BJ (cell line): ENCODE measurements around the gene WIPF2. TPM values are rescaled to one million over a fixed set of nuclear protein-coding genes. Genes with fewer than 3 reads are reported as not detected.

Experiments
- CTCF ChIA-PET: fragments of 350-600 bp; formaldehyde crosslinking; extraction: SDS; loops from one replicate; lab custom pipeline; 2021; ENCODE audit warnings: antibody characterized with exemption, inconsistent platforms; lab: Yijun Ruan, JAX
- POLR2A ChIA-PET: fragments of 300-600 bp; sonication (Branson Sonifier 250); formaldehyde crosslinking; extraction: SDS; loops from one replicate; lab custom pipeline; 2021; ENCODE audit warnings: antibody characterized with exemption; lab: Charles Lee
- DNase-seq: peaks from one replicate; pipeline ENCODE4 v3.0.0-alpha.2; 2011; ENCODE audit warnings: low read depth
- H3K27me3 ChIP-seq: 2 replicates; pipeline ENCODE4 v1.6.0; 2011; ENCODE audit warnings: low read length; ENCODE audit not compliant: control insufficient read depth, insufficient read depth
- H3K36me3 ChIP-seq: 2 replicates; pipeline ENCODE4 v1.5.1; 2011; ENCODE audit warnings: low read length; ENCODE audit not compliant: control insufficient read depth, insufficient read depth
- H3K4me3 ChIP-seq: 2 replicates; pipeline ENCODE4 v1.5.1; 2011; ENCODE audit warnings: low read depth, mild to moderate bottlenecking, control low read depth, low read length
- polyA plus RNA-seq: library from polyadenylated mRNA; depleted of rRNA; stranded (reverse); fragments of >200 nt; gene quantifications from 2 replicates; pipeline ENCODE4 v1.2.3, GENCODE V29; 2011
- TF ChIP-seq, protein P1 (sequence below): IDR thresholded peaks from 2 replicates; pipeline ENCODE4 v1.5.1; 2011; ENCODE audit warnings: low read depth, mild to moderate bottlenecking, control low read depth, inconsistent platforms, low read length, moderate library complexity; ENCODE audit not compliant: insufficient read depth

The WIPF2 gene
- polyA plus RNA-seq, 1 experiment, result 8.1 TPM

DNA sequence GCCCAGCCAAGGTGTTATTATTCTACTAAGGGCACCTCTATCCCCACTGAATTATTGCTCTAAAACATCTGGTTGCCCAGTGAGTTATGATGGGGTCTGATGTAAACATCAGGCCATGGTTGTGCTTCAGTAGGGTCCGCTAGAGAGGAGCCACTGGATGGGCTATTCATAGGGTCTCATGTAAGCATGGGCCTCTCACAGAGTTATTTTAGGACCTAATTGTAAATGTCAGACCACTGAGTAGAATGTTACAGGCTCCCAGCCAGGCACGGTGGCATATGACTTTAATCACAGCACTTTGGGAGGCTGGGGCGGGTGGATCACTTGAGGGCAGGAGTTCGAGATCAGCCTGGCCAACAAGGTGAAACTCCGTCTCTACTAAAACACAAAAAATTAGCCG, 36.5 kb upstream of the WIPF2 start:
- no peak for DNase-seq
- Histone ChIP-seq H3K27me3 (no peaks in the 10 kb centered on the region), H3K36me3 (peaks cover 2% of the 10 kb centered on the region; the same call in 1 of the 2 replicates), H3K4me3 (no peak overlapping the region)
- TF ChIP-seq, protein P1, sequence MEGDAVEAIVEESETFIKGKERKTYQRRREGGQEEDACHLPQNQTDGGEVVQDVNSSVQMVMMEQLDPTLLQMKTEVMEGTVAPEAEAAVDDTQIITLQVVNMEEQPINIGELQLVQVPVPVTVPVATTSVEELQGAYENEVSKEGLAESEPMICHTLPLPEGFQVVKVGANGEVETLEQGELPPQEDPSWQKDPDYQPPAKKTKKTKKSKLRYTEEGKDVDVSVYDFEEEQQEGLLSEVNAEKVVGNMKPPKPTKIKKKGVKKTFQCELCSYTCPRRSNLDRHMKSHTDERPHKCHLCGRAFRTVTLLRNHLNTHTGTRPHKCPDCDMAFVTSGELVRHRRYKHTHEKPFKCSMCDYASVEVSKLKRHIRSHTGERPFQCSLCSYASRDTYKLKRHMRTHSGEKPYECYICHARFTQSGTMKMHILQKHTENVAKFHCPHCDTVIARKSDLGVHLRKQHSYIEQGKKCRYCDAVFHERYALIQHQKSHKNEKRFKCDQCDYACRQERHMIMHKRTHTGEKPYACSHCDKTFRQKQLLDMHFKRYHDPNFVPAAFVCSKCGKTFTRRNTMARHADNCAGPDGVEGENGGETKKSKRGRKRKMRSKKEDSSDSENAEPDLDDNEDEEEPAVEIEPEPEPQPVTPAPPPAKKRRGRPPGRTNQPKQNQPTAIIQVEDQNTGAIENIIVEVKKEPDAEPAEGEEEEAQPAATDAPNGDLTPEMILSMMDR, result no peak
- POLR2A ChIA-PET, result no interaction called here
- CTCF ChIA-PET, result interaction anchor here (1.4 to 5.8 kb wide), 3 partner anchors 9 to 108 kb away, joined by 3 to 32 read pairs (median 3); no protein-coding TSS in a partner anchor

DNA sequence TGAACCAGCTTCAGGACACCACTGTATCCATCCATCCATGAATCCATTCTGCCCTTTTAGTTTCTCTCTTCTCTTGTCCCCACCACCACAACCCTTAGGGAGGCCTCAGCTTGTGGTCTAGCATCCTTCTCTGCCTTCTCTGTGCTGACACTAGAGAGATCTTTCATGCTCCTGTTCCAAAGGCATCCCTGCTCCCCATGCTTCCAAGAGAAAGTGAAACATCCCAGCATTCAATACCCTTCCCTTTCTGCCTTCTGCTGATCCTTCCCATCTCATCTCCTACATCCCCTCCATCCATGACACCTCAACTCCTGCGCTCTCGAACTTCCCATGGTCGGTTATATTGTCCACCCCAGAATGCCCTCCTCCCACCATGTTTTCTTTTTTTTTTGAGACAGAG, 31.9 kb upstream of the WIPF2 start:
- H3K36me3 ChIP-seq, result peaks cover 1% of the 10 kb centered on the region; the same call in 1 of the 2 replicates

DNA sequence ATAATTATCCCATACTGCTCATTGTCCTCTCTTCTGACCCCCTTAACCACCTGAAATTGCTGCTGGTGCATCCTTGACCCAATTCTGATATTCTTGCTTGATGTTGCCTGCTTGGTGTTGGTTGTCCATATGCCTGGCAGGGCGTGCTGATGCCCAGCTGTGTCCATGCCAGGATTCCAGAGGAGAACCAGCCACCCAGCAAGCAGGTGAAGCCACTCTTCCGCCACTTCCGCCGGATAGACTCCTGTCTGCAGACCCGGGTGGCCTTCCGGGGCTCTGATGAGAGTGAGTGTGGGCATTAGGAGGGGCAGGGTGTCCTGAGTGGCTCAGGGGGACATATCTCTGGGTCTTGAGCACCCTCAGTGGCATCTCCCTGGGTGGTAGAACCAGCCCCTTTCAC, 30.4 kb upstream of the WIPF2 start:
- TF ChIP-seq, protein P1, result no peak
- no peak overlapping the region for H3K4me3 ChIP-seq
- H3K36me3 ChIP-seq, result peaks cover 1% of the 10 kb centered on the region; the same call in 1 of the 2 replicates
- ChIA-PET POLR2A (no interaction called here), CTCF (interaction anchor here (0.6 to 6.3 kb wide), 8 partner anchors 9 to 170 kb away, joined by 3 to 54 read pairs (median 3); no protein-coding TSS in a partner anchor)
- H3K27me3 ChIP-seq, result no peaks in the 10 kb centered on the region
- no peak for DNase-seq

More for the DNA sequence above, 31.9 kb upstream of the WIPF2 start:
- H3K27me3 ChIP-seq, result no peaks in the 10 kb centered on the region
- POLR2A ChIA-PET, result no interaction called here
- TF ChIP-seq, protein P1, result no peak
- CTCF ChIA-PET, result interaction anchor here (0.6 to 1.5 kb wide), 3 partner anchors 19 to 173 kb away, joined by 3 read pairs; no protein-coding TSS in a partner anchor
- no peak overlapping the region for H3K4me3 ChIP-seq
- no peak for DNase-seq

DNA sequence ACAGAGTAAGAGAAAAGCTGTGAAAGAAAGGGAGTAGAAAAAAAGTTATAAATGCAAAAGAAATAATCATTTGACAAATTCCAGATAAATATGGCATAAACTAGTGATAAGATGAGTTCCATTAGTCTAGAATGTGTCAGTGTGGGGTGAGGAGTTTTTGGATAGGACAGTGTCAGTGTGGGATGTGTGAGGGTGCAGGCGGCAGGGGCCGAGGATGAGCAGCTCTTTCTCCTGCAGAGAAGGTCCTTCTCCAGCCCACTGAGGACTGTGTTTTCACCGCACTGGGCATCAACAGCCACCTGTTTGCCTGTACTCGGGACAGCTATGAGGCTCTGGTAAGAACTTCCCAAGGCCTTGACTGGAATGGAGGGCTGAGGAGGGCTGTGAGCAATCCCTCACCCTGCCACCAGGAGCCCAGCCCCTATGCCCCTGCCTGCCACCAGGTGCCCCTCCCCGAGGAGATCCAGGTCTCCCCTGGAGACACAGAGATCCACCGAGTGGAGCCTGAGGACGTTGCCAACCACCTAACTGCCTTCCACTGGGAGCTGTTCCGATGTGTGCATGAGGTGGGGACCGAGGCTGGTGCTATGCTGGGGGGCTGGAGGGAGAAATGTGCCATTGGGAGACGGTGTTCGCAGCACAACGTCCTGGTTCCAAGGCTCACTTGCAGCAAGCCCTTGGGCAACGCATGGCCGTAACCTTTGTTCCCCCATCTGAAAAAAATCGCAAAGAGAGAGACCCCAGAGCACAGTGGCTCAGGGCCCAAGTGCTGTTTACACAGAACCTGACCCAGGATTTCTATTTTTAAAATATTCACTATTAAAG, 28.7 kb upstream of the WIPF2 start:
- H3K36me3 ChIP-seq, result peaks cover 1% of the 10 kb centered on the region
- ChIA-PET POLR2A (interaction anchor here (1.0 kb wide), 1 partner anchor 227 kb away, joined by 3 read pairs; the partner anchor contains the start of gene TOP2A), CTCF (interaction anchor here (0.5 to 6.3 kb wide), 24 partner anchors 9 to 948 kb away, joined by 3 to 63 read pairs (median 4); partner anchors contain the start of genes CASC3, MED24 and TOP2A)
- H3K27me3 ChIP-seq, result no peaks in the 10 kb centered on the region
- H3K4me3 ChIP-seq, result no peak overlapping the region
- TF ChIP-seq, protein P1, result peak; percentile 58
- no peak for DNase-seq
